A172 (cell line): ENCODE measurements around the gene C6orf62. TPM values are rescaled to one million over a fixed set of nuclear protein-coding genes. Genes with fewer than 3 reads are reported as not detected.
"Not testable (repeated sequence)": the region's sequence is repeated elsewhere in the genome, so short reads cannot be mapped to it uniquely, and the experiment has no call there.

Experiments
- DNase-seq: peaks from one replicate; pipeline ENCODE4 v3.0.0-alpha.2; 2015; ENCODE audit warnings: low spot score
- total RNA-seq: library from RNA; depleted of rRNA; stranded (reverse); fragments of >200 nt; shearing (Covaris generic); gene quantifications from 2 replicates; pipeline ENCODE4 v1.2.3, GENCODE V29; 2014

C6orf62 gene
- total RNA-seq, 1 experiment from 2014 or later = 132 TPM

DNA sequence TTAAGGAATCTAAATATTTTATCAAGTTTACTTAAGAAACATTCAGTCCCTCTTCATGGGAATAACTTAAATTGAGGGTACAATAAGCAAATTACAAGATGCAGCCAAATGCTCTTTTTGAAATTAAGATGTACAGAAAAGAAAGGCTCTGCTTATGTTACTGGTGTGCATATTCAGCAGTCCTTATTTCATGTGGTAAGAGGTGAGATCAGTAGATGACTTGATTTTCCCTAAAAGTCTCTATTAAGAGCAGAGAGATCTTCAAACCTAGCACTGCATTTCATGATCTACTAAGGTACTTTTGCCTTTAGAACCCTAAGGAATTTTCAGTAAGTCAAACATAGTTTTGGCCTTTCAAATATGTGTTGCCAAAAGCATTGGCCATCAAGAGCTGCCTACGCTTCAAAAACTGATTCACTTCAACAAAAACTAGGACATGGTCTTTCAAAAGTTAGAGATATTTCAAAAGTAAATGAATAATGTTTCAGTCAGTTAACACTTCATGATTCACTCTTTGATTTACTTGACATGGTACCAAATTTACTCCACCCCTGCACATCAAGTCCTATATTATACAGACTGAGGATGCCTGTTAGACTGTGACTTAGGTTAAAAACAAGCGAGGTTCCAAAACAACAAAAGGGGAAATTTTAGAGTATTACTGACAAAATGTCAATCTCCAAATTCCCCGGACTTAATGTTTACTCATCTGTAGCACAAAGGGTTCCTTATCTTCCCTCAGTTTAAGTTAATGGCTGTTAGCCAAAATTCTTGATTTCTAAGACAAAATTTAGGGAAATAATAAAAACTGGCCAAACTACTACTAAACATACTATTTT is 19.2 kb downstream of the C6orf62 start:
- DNase-seq = no peak

DNA sequence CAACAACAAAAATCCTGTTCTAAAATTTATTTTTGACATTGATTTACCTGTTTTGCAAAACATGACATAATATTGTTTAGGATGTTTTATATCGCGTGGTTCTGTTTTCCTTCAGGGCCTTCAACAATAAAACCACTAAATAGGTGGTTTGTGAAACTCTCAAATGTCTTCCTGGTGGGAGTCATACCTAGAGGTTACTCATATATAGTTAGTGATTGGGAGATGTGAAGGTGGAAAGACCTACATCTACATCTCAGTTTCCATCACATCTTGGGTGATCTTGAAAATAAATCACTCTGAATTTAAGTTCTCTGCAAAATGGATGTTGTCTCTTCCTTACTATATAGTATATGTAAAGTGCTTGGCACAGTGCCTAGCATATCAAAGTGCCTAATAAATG is 22.9 kb downstream of the C6orf62 start:
- DNase-seq = no peak

DNA sequence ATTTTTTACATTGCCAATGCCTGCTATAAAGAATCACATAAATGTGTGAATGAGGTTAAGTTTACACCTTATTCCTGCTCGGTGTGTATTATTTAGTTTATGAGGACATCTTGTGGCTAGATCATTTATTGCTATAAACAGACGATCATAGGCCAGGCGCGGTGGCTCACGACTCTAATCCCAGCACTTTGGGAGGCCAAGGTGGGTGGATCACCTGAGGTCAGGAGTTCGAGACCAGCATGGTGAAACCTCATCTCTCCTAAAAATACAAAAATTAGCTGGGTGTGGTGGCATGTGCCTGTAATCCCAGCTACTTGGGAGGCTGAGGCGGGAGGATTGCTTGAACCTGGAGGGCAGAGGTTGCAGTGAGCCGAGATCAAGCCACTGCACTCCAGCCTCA is 23.3 kb downstream of the C6orf62 start:
- peak; percentile 48 for DNase-seq

DNA sequence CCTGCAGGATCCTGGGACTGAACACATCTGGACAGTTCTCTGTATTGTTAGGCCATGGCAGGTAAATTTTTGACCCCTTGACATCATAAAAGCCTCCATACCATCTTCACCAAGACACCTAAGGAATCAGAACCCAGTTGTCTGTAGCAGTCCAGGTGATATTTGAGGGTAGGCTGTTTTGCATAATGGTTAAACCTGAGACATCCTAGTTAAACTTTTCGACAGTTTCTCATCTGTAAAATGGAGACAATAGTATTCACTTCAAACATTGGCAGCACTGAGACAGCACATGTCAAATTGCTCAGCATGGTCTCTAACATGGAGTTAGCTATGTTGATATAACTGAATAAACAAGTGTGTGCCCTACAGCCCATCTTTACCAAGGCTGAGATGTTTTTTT is 24.8 kb downstream of the C6orf62 start:
- DNase-seq = no peak

DNA sequence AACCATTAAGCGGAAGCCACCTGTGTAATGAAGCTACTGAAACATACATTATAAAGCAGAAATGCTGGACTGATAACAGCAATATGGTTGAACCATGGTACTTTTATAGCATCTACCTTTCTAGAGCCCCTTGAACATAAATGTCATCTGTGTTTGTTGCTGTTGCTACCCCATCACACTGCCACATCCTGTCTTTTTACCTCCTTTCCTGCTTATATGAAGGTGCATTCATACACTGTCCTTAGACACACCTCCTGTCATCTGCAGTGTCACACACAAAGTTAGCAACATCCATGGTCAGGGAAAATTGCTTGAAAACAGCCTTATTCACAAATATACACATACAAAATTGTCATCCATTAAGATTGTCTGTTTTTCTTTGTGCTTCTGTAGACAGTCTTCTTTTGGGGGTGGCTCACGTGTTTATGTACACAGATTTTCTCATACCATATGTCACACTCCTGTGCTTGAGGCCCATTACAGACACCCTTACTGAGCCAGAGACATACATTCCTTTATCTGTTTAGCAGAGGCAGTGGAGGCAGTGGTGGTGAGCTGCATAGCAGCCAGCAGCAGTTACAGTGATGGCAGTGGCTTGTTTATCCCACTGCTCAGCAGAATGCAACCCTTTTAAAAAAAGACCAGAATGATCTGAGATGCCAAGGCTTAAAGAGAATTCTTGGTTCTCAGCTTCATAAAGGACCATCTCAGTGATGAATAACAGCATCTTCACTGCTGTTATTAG is 25.9 kb downstream of the C6orf62 start:
- no peak for DNase-seq

DNA sequence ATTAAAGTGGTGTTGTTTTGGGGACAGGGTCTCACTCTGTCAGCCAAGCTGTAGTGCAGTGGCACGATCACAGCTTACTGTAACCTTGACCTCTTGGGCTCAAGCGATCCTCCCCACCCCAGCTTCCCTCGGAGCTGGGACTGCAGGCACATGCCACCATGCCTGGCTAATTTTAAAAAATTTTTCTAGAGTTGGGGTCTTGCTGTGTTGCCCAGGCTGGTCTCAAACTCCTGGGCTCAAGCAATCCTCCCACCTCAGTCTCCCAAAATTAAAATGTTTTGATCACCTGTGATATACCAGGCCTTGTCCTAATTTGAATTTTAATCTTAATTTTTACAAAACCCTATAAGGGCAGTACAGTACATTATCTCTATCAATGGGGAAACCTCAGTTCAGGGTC is 26.5 kb downstream of the C6orf62 start:
- DNase-seq = no peak

DNA sequence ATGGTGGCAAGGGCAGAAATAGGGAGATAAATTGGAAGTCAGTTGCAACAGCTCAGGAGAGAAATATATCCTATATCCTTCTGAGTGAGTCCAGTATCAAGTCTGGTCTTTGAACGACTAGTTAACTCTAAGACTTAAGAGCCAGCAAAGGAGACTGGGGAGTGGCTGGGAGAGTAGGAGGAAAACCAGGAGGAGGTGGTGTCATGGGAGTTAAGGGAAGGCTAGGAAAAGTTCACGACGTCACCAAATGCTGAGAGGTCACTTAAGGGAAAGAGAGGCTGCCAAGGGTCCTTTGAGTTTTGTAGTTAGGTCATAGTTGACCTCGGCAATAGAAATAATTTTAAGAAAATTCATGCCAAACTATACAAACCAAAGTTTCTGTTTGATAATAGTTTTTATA is 27.0 kb downstream of the C6orf62 start:
- no peak for DNase-seq

DNA sequence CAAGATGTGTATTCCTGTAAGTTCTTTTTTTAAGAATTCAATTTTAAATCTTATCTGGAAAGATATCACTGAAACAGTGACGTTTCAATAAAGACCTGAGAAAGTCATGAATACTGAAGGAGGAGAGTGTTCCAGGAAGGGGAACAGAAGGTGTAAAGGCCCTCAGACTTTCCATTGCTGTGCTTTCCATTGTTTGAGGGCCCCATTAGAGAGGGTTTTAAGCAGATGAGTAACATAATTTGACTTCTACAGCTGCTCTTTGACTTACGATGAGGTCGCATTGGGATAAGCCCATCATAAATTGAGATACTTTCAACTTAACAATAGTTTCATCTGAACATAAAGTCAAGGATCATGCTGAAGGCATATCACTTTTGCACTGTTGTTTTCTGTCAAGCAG is 27.4 kb downstream of the C6orf62 start:
- DNase-seq = no peak

DNA sequence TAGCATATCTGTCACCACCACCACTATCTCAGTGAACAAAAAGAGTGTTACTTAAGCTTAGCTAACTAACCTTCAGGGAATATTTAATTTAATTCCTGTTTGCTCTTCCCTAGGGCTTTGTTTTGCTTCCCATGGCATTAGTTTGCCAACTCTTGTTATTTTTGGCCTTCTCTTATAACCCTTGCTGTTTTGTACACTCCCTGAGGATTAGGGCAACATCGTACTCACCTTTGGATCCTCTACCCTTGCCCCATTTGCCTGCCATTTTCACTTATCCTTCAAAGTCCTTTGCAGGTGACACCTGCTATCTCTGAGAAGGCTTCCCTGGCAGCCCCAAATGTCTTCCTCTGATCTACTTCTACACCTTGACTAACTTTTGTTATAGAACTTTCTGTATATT is 28.4 kb downstream of the C6orf62 start:
- DNase-seq = no peak

DNA sequence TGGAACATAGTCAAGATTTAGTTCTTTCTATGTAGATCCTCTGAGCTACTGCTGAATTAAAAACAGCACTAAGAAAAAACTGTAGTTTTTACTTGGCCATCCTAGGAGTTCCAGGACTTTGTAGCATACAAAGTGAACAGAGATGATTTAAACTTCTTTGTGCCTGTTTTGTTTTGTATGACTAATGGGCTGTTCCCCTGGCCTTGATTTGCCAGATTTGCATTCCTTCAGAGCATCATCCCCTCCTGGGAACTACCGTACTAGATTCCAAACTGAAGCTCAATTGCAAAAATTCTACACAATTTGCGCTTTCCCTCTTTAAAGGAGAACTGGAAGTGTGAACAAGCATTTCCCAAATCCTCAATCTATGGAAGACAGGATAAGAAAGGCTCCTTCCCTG is 29.0 kb downstream of the C6orf62 start:
- no peak for DNase-seq

DNA sequence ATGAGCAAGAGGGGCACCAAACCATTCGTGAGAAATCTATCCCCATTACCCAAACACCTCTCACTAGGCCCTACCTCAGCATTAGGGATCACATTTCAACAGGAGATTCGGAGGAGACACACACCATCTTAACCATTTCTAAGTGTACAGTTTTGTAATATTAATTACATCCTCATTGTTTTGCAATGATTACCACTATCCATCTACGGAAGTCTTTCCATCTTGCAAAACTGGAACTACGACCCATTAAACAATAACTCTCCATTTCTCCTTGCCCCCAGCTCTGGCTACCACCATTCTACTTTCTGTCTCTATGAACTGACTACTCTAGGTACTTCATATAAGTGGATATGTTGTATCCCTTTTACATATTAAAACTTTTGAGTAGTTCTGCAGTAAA is 32.0 kb downstream of the C6orf62 start:
- DNase-seq = no peak

DNA sequence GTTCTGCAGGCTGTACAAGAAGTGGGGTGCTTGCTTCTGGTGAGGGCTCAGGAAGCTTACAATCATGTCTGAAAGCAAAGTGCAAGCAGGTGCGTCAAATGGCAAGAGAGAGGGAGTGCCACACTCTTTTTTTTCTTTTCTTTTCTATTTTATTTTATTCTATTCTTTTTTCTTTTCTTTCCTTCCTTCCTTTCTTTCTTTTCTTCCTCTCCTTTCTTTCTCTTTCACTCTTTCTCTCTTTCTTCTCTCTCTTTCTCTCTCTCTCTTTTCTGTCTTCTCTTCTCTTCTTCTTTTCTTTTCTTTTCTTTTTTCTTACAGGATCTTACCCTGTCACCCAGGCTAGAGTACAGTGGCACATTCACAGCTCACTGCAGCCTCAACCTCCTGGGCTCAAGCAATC is 32.5 kb downstream of the C6orf62 start:
- DNase-seq = no peak

DNA sequence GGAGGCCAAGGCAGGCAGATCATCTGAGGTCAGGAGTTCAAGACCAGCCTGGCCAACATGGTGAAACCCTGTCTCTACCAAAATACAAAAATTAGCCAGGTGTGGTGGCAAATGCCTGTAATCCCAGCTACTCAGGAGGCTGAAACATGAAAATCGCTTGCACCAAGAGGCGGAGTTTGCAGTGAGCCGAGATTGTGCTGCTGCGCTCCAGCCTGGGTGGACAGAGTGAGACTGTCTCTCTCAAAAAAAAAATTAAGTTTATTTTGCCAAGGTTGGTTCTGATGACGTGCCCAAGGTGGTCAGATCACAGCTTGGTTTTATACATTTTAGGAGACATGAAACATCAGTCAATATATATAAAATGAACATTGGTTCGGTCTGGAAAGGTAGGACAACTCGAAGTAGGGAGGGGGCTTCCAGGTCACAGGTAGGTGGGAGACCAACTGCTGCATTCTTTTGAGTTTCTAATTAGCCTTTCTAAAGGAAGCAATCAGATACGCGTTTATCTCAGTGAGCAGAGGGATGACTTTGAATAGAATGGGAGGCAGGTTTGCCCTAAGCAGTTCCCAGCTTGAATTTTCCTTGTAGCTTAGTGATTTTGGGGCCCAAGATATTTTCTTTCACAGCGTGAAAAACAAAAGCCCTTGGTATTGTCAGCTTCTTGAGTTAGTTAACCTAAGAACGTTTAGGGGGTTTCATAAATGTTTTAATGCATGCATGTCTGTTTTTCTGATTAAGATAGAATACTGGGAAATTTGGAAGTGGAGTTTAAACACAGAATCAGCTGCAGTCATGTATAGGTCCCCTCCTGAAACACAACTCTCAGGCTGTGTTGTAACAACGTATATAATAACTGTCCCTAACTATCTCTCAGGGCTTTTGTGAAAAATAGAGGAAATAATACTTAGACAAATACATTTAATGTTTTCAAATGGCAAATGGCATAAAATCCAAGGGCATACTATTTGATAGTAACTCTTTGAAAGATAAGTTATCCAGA is 35.4 kb downstream of the C6orf62 start:
- DNase-seq = no peak

DNA sequence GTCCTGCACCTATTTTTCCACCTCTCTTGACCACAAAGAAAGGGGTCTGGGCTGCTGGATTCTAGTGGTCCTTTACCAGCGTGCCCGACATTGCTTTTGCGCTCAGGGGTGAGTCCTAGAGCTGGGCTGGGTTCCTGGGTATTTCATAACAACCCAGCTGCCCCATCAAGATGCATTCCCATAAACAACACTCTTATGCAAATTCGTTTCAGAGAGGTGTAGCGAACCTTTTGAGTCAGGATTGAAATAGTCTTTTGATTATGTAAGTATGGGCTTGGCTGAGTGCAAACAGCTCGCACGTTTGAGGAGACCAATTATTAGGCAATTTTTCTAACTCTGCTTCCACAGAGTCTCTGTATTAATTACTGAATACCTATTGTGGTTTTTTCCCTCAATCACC is 38.4 kb downstream of the C6orf62 start:
- no peak for DNase-seq

DNA sequence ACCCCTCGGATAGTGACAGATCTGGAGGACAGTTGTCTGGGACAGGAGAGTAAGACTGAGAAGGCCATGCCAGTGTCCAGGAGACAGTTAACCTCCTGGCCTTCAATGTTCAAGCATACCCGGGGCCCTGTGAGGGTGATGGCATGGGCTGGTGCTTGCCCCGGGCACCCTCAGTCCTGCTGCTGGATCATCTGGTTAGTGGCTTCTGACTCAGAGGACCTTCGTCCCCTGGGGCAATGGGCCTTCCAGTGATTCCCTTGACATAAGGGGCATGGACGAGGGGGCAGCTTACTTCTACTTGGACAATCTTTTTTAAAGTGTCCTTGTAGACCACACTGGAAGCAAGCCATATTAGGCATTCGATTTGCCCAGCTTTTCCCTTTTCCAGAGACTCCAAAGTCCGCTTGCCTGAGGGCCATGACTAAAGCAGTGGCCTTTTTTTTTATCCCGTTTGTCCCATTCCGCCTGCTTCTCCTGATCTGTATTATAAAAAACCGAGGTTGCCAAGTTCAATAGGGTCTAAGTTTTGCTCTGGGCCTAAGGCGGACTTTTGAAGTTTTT is 40.1 kb downstream of the C6orf62 start:
- not testable (repeated sequence) for DNase-seq

DNA sequence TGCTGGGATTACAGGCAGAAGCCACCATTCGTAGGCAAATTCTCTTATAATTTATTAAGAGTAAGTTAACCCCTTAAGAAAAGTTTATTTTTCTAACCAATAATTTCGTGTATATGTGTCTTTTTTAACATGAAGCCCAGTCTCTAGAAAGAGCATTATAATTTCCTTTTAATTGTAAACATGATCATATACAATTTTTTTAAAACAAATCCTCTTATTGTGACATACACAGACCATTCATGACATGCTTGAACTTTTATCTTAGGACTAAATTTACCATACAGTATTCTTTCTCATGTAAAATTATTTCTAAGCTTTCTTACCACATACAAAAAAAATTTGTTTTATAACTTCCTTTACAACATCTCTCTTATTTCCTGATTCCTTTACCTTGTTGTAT is 45.3 kb downstream of the C6orf62 start:
- no peak for DNase-seq

DNA sequence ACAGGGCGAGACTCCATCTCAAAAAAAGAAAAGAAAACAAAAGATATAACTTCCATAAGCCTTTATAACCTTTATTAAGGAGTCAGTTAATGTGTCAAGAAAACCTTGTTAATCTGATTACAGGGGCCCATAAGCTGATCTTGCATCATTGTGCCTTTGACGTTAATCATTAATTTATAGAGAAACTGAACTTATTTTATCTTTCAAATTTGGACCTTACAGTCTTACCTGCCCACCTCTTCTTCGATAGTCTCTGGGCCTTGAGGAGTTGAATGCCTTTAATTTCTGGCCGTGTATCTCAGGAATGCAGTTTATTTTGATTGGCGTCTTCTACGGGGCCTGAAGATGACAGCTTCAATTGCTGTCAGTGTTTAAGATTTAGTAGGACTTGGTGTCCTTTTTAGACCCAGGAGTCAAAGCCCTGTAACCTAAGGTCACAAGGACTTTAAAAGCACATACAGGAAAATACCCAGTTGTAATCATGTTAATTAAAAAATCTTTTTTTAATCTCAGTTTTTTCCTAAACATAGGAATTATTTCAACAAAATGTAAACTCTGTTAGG is 46.3 kb downstream of the C6orf62 start:
- DNase-seq = no peak

DNA sequence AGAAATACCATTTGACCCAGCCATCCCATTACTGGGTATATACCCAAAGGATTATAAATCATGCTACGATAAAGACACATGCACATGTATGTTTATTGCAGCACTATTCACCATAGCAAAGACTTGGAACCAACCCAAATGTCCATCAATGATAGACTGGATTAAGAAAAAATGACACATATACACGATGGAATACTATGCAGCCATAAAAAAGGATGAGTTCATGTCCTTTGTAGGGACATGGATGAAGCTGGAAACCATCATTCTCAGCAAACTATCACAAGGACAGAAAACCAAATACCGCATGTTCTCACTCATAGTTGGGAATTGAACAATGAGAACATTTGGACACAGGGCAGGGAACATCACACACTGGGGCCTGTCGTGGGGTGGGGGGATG is 47.9 kb downstream of the C6orf62 start:
- not testable (repeated sequence) for DNase-seq

DNA sequence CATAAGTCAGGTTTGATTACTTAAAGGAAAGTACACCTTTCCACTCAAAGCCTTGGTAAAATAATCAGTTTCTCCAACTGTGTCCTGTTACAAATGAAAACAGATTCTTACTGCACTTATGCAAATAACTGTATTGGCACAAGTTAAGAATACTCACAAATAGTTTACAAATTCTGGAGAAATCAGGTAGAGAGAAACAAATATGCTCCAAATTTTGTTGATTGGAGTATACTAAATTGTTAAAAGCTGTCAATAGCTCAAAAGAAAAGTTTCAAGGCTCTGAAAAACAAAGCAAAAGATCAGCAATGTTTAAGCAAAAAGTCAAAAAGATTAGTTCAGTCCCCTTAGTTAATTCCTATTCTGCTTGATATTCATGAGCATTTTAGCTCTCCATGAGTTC is 48.5 kb downstream of the C6orf62 start:
- not testable (repeated sequence) for DNase-seq

DNA sequence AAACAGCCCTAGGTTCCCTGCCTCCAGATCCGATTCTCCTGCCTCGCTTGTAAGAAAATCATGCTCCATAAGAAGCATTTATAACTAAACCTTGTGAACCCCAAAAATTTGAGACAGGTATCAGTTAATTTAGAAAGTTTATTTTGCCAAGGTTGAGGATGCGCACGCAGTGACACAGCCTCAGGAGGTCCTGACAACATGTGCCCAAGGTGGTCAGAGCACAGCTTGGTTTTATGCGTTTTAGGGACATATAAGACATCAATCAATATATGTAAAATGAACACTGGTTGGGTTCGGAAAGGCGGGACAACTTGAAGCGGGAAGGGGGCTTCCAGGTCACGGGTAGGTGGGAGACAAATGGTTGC is 50.0 kb downstream of the C6orf62 start:
- DNase-seq = no peak
